ENCODE results near the gene ZNF580. TPM values are rescaled to one million over a fixed set of nuclear protein-coding genes. Genes with fewer than 3 reads are reported as not detected.

ZNF580 gene
- total RNA-seq, 1 donor from 2014 or later = 38.3 TPM

GRCh38 chr19:55679343-55680257, 38.8 kb downstream of the ZNF580 start:
- peak overlapping the region; percentile 64 for H3K27ac Mint-ChIP-seq
- H3K4me3 Mint-ChIP-seq = no peak overlapping the region
- DNase-seq = no peak
- H3K4me1 Mint-ChIP-seq = peaks cover 35% of the 10 kb centered on the region
- no peaks in the 10 kb centered on the region for H3K27me3 Mint-ChIP-seq
- H3K9me3 Mint-ChIP-seq = no peaks in the 10 kb centered on the region
- intact Hi-C loops (cut with micrococcal nuclease) = no loop called here
- peaks cover 36% of the 10 kb centered on the region for H3K36me3 Mint-ChIP-seq (ENCODE audit: low read depth)

GRCh38 chr19:55680339-55681130, 39.7 kb downstream of the ZNF580 start:
- H3K27ac Mint-ChIP-seq = no peak overlapping the region
- intact Hi-C loops (cut with micrococcal nuclease) = no loop called here
- H3K4me1 Mint-ChIP-seq = peaks cover 33% of the 10 kb centered on the region
- H3K27me3 Mint-ChIP-seq = no peaks in the 10 kb centered on the region
- H3K4me3 Mint-ChIP-seq = no peak overlapping the region
- no peak for DNase-seq
- no peaks in the 10 kb centered on the region for H3K9me3 Mint-ChIP-seq
- H3K36me3 Mint-ChIP-seq (ENCODE audit: low read depth) = peaks cover 39% of the 10 kb centered on the region

GRCh38 chr19:55681131-55682092, 40.6 kb downstream of the ZNF580 start:
- no peak for DNase-seq
- Mint-ChIP-seq H3K4me1 (peaks cover 27% of the 10 kb centered on the region), H3K27me3 (no peaks in the 10 kb centered on the region), H3K36me3 (ENCODE audit: low read depth) (peaks cover 44% of the 10 kb centered on the region), H3K27ac (no peak overlapping the region), H3K4me3 (no peak overlapping the region), H3K9me3 (no peaks in the 10 kb centered on the region)
- intact Hi-C loops (cut with micrococcal nuclease) = no loop called here

- Mint-ChIP-seq H3K9me3 (no peaks in the 10 kb centered on the region), H3K27me3 (no peaks in the 10 kb centered on the region), H3K36me3 (ENCODE audit: low read depth) (peaks cover 34% of the 10 kb centered on the region), H3K27ac (no peak overlapping the region), H3K4me1 (peaks cover 10% of the 10 kb centered on the region), H3K4me3 (no peak overlapping the region)
- DNase-seq = no peak
- intact Hi-C loops (cut with micrococcal nuclease) = no loop called here
Observed at GRCh38 chr19:55683449-55684261, 42.9 kb downstream of the ZNF580 start.

DNA sequence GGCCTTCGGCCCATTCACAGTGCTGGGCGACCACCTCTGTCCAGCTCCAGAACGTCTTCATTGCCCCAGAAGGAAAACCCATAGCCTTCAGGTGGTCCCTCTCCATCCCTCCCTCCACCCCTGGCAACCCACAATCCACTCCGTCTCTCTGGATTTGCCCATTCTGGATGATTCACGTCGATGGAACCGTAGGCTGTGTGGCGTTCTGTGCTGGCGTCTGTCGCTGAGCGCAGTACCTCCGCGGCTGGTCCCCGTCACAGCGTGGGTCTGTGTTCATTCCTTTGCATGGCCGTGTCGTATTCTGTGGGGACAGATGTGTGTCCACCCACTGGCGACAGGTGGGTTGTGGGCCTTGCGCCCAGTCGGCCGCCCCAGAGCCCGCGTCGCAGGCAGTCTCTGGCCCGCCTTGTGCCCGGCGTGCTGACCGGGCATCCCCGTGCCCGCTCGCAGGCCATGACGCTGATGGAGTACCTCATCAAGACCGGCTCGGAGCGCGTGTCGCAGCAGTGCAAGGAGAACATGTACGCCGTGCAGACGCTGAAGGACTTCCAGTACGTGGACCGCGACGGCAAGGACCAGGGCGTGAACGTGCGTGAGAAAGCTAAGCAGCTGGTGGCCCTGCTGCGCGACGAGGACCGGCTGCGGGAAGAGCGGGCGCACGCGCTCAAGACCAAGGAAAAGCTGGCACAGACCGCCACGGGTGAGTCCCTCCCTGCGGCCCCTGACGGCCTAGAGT, 44.3 kb downstream of the ZNF580 start:
- H3K36me3 Mint-ChIP-seq (ENCODE audit: low read depth) = peaks cover 34% of the 10 kb centered on the region
- intact Hi-C loops (cut with micrococcal nuclease) = no loop called here
- H3K4me3 Mint-ChIP-seq = no peak overlapping the region
- no peak for DNase-seq
- no peak overlapping the region for H3K27ac Mint-ChIP-seq
- no peaks in the 10 kb centered on the region for H3K27me3 Mint-ChIP-seq
- no peaks in the 10 kb centered on the region for H3K9me3 Mint-ChIP-seq
- peaks cover 1% of the 10 kb centered on the region for H3K4me1 Mint-ChIP-seq

DNA sequence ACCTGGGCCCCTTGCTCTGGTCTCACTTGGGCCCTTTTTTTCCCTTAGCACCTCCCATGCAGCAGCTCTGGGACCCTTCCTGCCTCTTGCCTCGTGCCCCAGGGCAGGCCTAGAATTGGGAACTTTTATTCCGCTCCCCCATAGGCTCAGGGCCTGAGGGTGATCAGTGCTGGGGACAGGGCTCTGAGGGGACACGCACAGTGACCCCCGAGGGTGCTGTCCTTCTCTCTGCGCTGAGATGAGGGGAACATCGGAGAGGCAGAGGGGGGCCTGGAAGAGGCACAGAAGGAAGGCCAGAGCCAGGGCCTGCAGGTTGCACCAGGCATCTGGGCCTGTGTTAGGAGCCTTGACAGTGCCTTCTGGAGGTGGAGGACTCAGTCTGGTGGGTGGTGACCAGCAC, 45.0 kb downstream of the ZNF580 start:
- no peak overlapping the region for H3K4me3 Mint-ChIP-seq
- DNase-seq = no peak
- intact Hi-C loops (cut with micrococcal nuclease) = no loop called here
- H3K9me3 Mint-ChIP-seq = no peaks in the 10 kb centered on the region
- H3K4me1 Mint-ChIP-seq = no peaks in the 10 kb centered on the region
- H3K27ac Mint-ChIP-seq = no peak overlapping the region
- H3K27me3 Mint-ChIP-seq = no peaks in the 10 kb centered on the region
- peaks cover 33% of the 10 kb centered on the region for H3K36me3 Mint-ChIP-seq (ENCODE audit: low read depth)

DNA sequence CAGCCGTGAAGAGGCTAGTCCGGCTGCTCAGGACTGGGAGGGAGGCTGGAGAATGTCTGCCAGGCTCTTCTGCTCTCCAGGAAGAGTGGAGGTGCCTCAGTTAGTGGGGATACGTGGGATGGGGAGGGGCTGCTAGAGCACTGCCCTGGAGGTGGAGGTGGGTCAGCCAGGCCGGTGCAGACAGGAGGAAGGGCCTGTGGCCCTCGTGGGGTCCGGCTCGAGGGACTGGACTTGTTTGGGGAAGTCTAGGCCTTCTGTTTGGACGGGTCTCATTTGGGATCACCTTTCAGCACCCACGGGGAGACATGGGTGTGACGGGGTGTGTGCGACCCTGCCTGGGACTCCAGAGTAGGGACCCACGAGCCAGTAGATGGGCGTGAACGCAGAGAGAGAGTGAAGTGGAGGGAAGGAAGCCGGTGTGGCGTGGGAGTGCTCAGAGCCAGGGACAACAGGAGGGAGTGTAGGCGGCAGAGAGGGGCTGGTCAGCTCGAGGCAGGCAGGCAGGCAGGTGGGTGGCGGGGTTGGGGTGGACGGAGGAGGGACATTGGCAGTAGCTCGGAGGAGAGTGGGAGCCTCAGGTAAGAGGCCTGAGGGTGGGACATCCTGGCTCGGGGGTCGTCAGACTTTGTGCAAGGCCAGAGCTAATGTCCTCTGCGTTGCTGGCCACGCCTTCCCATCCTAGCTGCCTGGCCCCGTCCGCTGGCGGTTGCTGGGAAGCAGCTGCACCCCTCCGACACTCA, 45.7 kb downstream of the ZNF580 start:
- Mint-ChIP-seq H3K27me3 (no peaks in the 10 kb centered on the region), H3K27ac (no peak overlapping the region)
- no peak for DNase-seq

GRCh38 chr19:55687281-55688201, 46.7 kb downstream of the ZNF580 start:
- H3K27ac Mint-ChIP-seq = peak overlapping the region; percentile 9
- intact Hi-C loops (cut with micrococcal nuclease) = no loop called here
- H3K36me3 Mint-ChIP-seq (ENCODE audit: low read depth) = peaks cover 37% of the 10 kb centered on the region
- H3K27me3 Mint-ChIP-seq = no peaks in the 10 kb centered on the region
- DNase-seq = no peak
- H3K9me3 Mint-ChIP-seq = no peaks in the 10 kb centered on the region
- no peak overlapping the region for H3K4me3 Mint-ChIP-seq
- no peaks in the 10 kb centered on the region for H3K4me1 Mint-ChIP-seq

More for the DNA sequence above, 45.7 kb downstream of the ZNF580 start:
- Mint-ChIP-seq H3K4me1 (no peaks in the 10 kb centered on the region), H3K9me3 (no peaks in the 10 kb centered on the region), H3K4me3 (no peak overlapping the region), H3K36me3 (ENCODE audit: low read depth) (peaks cover 37% of the 10 kb centered on the region)
- intact Hi-C loops (cut with micrococcal nuclease) = no loop called here

GRCh38 chr19:55688422-55689218, 47.8 kb downstream of the ZNF580 start:
- H3K4me3 Mint-ChIP-seq = no peak overlapping the region
- no peaks in the 10 kb centered on the region for H3K9me3 Mint-ChIP-seq
- no peak for DNase-seq
- peaks cover 39% of the 10 kb centered on the region for H3K36me3 Mint-ChIP-seq (ENCODE audit: low read depth)
- no peaks in the 10 kb centered on the region for H3K27me3 Mint-ChIP-seq
- no peaks in the 10 kb centered on the region for H3K4me1 Mint-ChIP-seq
- intact Hi-C loops (cut with micrococcal nuclease) = no loop called here
- H3K27ac Mint-ChIP-seq = no peak overlapping the region

- H3K27me3 Mint-ChIP-seq = no peaks in the 10 kb centered on the region
- peaks cover 40% of the 10 kb centered on the region for H3K36me3 Mint-ChIP-seq (ENCODE audit: low read depth)
- intact Hi-C loops (cut with micrococcal nuclease) = no loop called here
- no peaks in the 10 kb centered on the region for H3K4me1 Mint-ChIP-seq
- H3K9me3 Mint-ChIP-seq = no peaks in the 10 kb centered on the region
- no peak overlapping the region for H3K4me3 Mint-ChIP-seq
- no peak overlapping the region for H3K27ac Mint-ChIP-seq
- DNase-seq = no peak
Observed at GRCh38 chr19:55689411-55690108, 48.8 kb downstream of the ZNF580 start.

Measured in activated CD4-positive, alpha-beta T cell treated with anti-CD3 and anti-CD28 coated beads, Interleukin-2, amount 10 ng/mL, durations not matched to agents 24 days and 14 days (primary cell).